Activated T-cell treated with anti-CD3 and anti-CD28 coated beads for 24 hours (primary cell): ENCODE results near the gene RCN2.
"Not testable (repeated sequence)": the region's sequence is repeated elsewhere in the genome, so short reads cannot be mapped to it uniquely, and the experiment has no call there.

Source experiments
- DNase-seq: peaks from one replicate; pipeline ENCODE4 v3.0.0-alpha.2; 2020; ENCODE audit warnings: low read depth

The RCN2 gene

GRCh38 chr15:76932135-76932966 is 802 bp downstream of the RCN2 start:
- DNase-seq, result peak; percentile 5

DNA sequence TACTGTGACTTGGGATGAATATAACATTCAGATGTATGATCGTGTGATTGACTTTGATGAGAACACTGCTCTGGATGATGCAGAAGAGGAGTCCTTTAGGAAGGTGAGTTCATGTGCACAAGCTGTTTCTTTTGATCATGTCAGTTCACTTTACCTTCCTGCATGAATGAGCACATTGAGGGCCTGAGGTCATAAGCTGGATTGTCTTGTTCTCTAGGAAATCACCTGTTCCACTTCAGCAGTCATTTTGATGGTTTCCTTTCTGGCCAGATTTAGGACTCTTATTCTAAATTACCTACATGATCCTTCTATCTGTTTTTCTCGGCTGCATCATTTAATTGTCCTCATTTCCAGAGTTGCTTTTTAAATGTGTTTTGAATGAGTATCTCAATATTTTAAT is 4.1 kb downstream of the RCN2 start:
- DNase-seq, result no peak

GRCh38 chr15:76936671-76937070 is 5.1 kb downstream of the RCN2 start:
- DNase-seq, result no peak

DNA sequence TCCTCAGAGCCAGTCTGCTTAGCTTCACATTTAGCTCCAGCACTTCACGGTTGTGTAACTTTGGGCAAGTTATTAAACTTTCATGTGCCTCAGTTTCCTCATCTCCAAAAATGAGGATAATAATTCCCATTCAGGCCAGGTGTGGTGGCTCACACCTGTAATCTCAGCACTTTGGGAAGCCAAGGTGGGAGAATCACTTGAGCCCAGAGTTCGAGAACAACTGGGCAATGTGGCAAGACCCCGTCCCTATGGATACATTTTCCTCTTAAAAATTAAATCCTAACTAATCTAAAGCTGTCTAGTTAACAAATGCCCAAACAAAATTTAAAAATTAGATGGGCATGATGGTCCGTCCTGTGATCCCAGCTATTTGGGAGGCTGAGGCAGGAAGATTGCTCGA is 7.2 kb downstream of the RCN2 start:
- DNase-seq, result no peak

DNA sequence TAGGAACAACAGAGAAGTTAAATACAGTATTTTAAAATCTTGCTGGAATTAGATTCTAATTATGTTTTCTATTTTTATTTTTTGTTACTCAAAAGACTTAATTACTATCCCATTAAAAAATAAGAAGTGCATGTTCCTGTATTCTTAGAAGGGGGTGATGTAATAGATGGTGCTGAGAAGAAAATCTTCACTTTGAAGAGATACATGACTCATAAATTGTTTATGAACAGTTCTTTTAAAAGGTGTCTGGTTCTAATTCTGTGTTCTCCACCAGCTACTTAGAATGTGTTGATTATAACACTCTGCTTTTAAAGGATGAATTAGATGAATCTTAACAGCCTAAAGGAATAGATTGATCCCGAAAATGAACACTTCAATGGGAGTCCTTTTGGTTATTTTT is 8.2 kb downstream of the RCN2 start:
- DNase-seq, result no peak

- DNase-seq, result no peak
Observed at GRCh38 chr15:76941636-76942035, 10.1 kb downstream of the RCN2 start.

DNA sequence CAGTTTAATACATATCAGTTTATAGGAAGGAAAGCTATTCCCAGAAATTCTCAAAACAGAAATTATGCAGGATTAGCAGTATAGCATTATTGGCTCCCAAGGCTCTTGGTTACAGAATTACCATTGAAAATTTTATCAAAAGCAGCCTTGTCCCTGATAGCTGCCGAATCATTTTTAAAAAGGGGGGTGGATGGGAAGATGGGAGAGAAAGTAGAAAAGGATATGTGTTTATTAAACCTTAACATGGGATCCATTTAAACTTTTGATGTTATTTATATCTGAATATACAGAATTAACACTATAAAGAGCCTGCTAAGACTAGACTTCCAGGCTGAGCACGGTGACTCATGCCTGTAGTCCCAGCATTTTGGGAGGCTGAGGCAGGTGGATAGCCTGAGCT is 10.8 kb downstream of the RCN2 start:
- no peak for DNase-seq

DNA sequence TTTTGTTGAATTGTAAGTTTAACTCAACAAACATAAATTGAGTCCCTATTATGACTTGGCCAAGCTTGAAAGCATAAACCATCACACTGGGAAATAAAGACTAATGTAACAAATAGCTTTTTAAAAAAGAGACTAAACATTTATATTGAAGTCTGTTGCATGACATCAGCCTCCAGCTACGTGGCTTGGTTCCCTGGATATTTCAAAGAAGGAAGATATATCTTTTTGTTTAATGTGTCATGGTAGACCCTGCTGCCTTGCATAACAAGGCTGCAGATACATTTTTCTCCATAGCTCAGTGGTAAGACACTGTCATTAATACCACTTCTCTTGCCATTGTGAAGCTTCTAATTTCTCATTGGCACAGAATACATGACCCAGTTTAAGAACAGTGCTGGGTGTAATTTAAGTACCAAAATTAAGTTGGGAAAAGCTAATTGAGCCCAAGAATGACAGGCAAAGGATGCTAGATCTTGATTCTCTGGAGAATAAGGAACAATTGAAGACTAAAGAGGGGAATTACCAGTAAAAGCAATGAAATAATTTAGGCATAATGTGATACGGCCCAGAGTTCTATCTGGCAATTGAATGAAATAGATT is 14.0 kb downstream of the RCN2 start:
- no peak for DNase-seq

GRCh38 chr15:76947454-76947853 is 15.9 kb downstream of the RCN2 start:
- DNase-seq, result no peak

DNA sequence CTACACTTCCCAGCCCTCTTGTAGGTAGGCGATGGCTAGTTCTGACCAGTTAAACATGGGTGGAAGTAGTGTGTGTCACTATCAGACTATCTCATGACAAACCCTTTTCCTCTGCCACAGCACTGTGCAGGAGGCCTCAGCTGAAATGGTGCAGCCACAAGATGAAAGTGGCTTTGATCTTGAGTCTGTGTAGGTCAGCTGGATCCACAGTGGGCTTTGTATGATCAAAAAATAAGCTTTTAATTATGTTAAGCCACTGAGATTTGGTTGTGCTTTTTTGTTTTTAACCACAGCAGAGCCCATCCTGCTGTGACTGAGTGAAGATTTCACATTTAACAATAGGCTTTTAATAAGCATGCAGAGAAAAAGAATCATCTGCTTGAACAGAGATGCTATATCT is 19.7 kb downstream of the RCN2 start:
- DNase-seq, result no peak

GRCh38 chr15:76953913-76954312 is 22.4 kb downstream of the RCN2 start:
- no peak for DNase-seq

- no peak for DNase-seq
Observed at GRCh38 chr15:76954744-76955143, 23.2 kb downstream of the RCN2 start.

DNA sequence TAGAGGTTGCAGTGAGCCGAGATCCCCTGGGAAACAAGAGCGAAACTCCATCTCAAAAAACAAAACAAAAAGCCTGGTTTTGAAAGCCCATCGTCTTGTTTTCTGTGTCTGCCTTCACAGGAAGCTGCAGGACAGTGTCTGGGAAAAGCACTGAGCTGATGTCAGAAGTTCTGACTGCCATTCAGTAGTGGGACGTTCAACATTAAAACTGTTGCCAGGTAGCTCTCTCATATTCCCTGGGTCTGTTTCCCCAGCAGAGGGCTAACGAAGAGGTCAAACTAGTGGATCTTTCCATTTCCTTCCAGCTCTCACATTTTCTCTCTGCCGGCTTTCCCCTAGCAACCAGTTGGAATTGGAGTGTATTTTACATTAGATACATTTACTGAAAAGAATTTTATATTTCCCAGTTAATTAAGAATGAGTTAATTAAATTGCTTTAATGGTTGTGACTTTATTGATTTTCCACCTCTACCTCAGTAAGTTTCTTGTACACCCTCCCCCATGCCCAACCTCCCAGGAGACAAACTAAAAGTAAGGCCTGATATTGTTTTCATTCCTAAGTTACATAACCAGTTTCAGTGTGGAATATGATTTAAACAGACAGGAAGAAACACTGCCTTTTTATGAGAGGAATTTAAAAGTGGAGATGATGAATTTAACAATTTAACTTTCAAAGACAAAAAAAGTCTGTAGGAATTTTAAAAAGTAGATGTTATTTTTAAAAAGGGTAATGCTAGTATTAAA is 29.9 kb downstream of the RCN2 start:
- no peak for DNase-seq

- DNase-seq, result no peak
Observed at GRCh38 chr15:76962337-76963013, 30.9 kb downstream of the RCN2 start.

DNA sequence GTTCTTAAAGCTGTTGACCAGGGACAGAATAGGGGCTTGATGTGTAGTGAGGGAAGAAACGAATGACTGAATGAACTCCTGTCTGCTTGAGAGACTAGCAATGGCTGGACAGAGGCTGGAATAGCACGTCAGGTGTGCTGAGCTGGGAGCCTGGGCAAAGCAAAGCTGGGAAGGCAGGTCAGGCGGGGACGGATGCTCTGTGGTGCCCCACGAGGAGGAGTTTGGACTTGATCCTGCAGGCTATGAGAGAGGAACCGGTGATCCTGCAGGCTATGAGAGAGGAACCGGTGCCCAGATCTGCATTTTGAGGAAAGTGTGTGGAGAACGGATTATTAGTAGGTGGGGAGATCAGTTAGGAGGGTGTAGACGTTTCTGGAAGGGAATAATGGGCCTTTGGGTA is 32.0 kb downstream of the RCN2 start:
- DNase-seq, result no peak

DNA sequence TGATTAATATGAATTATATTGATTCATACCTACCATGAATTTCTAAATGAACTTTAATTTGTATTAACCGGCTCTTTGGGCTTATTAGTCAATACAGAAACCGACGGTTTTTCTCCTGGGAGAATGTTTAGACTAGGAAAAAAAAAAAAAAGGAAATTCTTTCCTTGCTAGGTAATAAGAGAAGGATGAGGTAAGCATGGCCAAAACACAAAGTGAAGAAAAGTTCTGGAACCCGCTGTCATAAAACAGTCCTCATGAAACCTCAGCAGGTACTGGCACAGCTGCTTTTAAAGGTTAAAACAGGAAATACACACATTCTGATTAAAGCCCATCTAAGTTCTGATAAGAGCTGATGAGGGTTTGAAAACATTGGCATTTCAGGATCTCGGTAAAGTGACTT is 32.6 kb downstream of the RCN2 start:
- DNase-seq, result no peak

DNA sequence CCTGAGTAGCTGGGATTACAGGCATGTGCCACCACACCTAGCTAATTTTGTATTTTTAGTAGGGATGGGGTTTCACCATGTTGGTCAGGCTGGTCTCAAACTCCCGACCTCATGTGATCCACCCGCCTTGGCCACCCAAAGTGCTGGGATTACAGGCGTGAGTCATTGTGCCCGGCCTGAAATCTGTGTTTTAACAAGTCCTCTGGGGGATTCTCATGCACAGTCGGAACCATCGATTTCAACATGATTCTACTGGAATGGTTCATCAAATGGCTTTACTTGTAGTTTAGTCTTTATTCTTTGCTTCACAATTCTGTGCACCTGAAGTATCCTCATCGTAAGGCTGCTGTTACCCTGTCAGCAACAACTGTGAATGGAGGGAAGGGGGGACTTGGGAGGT is 34.5 kb downstream of the RCN2 start:
- DNase-seq, result not testable (repeated sequence)

- DNase-seq, result no peak
Observed at GRCh38 chr15:76967067-76967466, 35.5 kb downstream of the RCN2 start.

- DNase-seq, result no peak
Observed at GRCh38 chr15:76968306-76968705, 36.8 kb downstream of the RCN2 start.

DNA sequence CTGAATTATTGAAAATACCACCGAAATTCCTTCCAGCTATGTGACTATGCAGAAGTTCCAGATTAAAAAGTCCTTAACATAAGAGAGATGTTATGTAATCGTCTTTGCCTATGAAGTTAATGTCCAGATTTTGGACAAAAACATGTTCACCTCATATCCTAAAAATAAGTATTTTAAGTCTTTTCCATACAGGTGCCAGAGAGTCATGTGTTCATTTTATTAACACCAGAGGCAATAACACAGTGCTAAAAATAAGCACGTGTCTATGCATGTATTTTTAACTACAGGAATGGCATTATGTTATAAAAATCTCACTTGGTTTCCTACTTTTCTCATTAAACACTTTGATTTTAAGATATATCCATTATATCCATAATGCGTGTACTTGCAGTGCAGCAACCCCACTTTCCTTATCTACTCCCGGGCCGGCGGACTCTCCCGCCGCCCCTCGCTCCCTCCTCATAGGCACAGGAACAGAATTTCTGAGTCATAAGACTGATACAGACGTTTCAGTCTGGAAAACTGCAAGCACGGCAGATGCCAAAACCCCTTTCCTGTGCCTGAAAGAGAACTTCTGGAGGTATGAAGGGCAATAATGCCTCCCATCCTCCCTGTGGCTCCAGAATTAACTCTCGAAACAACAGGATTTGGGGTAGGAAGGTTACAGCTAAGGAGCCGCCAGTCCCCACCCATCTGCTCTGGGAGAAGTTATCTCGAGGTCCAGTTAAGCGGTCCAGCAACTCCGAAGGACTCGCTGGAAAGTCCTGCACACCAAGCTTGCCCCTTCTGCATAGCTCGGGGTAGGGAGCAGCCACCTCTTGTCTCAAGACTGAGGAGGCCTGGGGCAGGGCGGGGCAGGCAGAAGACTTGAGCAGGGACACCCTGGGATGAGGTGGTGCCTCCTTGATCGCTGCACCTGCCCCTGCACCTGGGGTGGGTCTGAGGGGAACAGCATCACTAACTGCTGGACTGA is 41.1 kb downstream of the RCN2 start:
- no peak for DNase-seq

DNA sequence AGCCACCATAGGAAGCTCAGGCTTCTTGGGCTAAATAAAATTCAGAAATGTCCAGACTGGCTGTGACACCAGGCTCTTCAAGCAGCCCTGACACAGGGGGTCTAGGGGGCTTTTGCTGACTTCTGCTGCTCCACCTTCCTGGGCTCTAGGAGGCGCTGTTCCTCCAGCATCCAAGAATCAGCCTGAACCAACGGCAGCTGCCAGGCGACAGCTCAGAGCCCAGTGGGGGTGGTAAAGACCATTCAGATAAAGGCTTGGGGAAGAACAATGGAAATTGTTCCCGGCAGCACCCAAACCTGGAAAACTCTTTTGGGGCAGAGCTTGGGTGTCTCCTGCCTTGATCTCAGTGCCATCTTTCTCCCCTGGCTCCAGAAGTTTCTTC is 41.8 kb downstream of the RCN2 start:
- peak; percentile 59 for DNase-seq
